Activated T-cell treated with anti-CD3 and anti-CD28 coated beads, Interleukin-2, amount 50 U/mL, for 72 hours (primary cell): ENCODE measurements around the gene FMN1. TPM values are rescaled to one million over a fixed set of nuclear protein-coding genes. Genes with fewer than 3 reads are reported as not detected.
A peak's percentile ranks its signal among the peaks of the same experiment; 100 is the strongest.
"Not testable (repeated sequence)": the region's sequence is repeated elsewhere in the genome, so short reads cannot be mapped to it uniquely, and the experiment has no call there.

Experiments used
- ATAC-seq, 2 donors: fragments of 150-1000 bp; cut with Tn5 transposase; replicated peaks in 1 of 2; 2 replicates each; pipeline ENCODE4 v1.10.0; 2021; ENCODE audit warnings: moderate library complexity in 2 of 2, mild to moderate bottlenecking in 1 of 2
- DNase-seq, 2 donors: peaks; one replicate each; pipeline ENCODE4 v3.0.0; 2021 to 2022; ENCODE audit warnings: mixed read lengths in 1 of 2
- H3K27ac Mint-ChIP-seq: one replicate; pipeline ENCODE4 v1.8.0; 2022; ENCODE audit warnings: mild to moderate bottlenecking, moderate library complexity, mixed read lengths
- H3K27me3 Mint-ChIP-seq: one replicate; pipeline ENCODE4 v1.8.0; 2022; ENCODE audit warnings: low read depth, mixed read lengths
- H3K36me3 Mint-ChIP-seq, 2 donors: one replicate each; pipeline ENCODE4 v1.8.0; 2022; ENCODE audit warnings: mixed read lengths in 2 of 2, mild to moderate bottlenecking in 1 of 2; ENCODE audit not compliant: insufficient read depth in 2 of 2
- H3K4me1 Mint-ChIP-seq: one replicate; pipeline ENCODE4 v1.8.0; 2022; ENCODE audit warnings: low read depth, mixed read lengths
- H3K4me3 Mint-ChIP-seq, 2 donors: one replicate each; pipeline ENCODE4 v1.8.0; 2022; ENCODE audit warnings: mild to moderate bottlenecking in 2 of 2, mixed read lengths in 2 of 2, moderate library complexity in 2 of 2
- H3K9me3 Mint-ChIP-seq, 2 donors: one replicate each; pipeline ENCODE4 v1.8.0; 2022; ENCODE audit warnings: mixed read lengths in 2 of 2
- total RNA-seq, 2 donors: library from RNA; stranded (reverse); gene quantifications; one replicate each; pipeline ENCODE4 v1.2.3, GENCODE V29; 2022

The FMN1 gene
- total RNA-seq, 2 donors from 2014 or later: 0.74 to 1.1 TPM

DNA sequence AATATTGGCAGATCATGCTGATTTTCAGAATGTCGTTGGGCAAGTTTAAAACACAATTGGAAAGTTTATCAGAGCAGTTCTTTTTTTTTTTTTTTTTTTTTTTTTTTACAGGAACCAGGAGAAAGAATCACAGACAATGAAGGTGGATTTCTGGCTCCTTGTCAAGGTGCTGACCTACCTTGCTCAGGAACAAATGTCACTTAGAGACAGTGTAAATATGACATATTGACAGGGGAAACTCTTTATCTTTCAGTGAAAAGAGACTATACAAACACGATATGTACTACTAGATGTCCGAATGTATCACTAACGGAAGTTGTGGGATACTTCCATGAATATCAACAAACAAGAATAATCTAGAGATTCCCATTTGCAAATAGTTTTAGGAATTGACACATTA is 237.3 kb downstream of the FMN1 start:
- H3K4me1 Mint-ChIP-seq: no peaks in the 10 kb centered on the region
- H3K9me3 Mint-ChIP-seq: no peaks in the 10 kb centered on the region
- no peak overlapping the region for H3K4me3 Mint-ChIP-seq
- no peaks in the 10 kb centered on the region for H3K27me3 Mint-ChIP-seq
- ATAC-seq (no peak), DNase-seq (no peak)
- peaks cover 0 to 2% of the 10 kb centered on the region in 2 donors for H3K36me3 Mint-ChIP-seq
- H3K27ac Mint-ChIP-seq: no peak overlapping the region

DNA sequence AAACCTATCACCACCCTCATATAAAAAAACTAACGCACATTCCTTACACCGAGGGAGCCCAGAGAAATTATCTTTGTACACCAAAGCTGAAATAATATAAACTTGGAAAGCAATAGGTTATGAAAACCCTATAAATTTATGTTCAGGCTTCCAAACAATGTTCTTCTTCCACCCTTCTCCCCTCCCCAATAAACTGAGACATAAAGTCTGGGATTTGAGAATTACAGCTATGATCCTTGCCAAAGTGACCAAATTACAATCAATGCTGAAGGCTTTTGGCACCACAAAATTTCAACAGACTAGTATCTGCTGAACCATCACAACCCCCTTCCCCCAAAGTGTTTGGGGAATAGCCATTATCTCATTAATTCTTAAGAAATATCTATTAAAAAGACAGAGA is 237.8 kb downstream of the FMN1 start:
- ATAC-seq: no peak
- Mint-ChIP-seq H3K27me3 (no peaks in the 10 kb centered on the region), H3K4me3 (no peak overlapping the region), H3K4me1 (no peaks in the 10 kb centered on the region), H3K27ac (no peak overlapping the region), H3K9me3 (no peaks in the 10 kb centered on the region), H3K36me3 (peaks cover 0 to under 1% of the 10 kb centered on the region in 2 donors)
- no peak for DNase-seq

DNA sequence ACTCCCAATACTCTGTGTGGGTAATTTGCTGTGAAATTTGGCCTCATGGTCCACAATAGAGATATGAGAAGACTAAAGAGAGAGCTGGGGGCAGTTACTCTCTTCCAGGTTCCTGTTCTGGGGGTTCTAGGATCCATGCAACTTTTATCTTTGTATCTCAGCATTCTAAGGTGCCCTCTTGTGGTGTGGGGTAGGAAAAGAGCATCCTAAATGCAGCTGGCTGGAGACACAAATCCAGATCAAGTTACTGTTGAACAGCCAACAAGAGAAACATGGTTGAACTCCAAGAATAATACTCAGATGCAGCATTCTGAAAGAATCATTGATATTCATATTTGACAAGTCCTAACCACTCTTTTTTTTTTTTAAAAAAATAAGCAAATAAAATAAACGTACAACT is 238.5 kb downstream of the FMN1 start:
- no peak overlapping the region for H3K4me3 Mint-ChIP-seq
- H3K36me3 Mint-ChIP-seq: no peaks in the 10 kb centered on the region
- ATAC-seq: no peak
- no peak overlapping the region for H3K27ac Mint-ChIP-seq
- H3K9me3 Mint-ChIP-seq: no peaks in the 10 kb centered on the region
- no peaks in the 10 kb centered on the region for H3K4me1 Mint-ChIP-seq
- no peak for DNase-seq
- no peaks in the 10 kb centered on the region for H3K27me3 Mint-ChIP-seq

DNA sequence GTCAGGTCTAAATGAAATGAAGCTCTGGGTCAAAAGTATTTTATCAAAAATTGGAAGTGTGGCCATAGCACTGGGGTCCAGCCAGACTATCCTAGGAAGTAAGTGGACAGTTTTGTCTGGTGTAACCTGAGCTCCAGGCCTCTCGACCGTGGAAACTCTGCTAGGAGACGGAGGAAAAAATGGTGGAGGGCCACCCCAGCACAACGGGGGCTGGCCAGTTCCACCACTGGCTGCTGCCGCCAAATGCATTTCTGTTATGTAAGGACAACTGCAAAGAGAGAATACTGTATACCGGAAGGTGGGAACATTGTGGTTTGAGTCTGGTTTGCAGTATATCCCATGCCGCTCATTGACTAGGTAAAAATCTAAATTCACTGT is 241.0 kb downstream of the FMN1 start:
- no peaks in the 10 kb centered on the region for H3K9me3 Mint-ChIP-seq
- ATAC-seq: no peak
- H3K36me3 Mint-ChIP-seq: no peaks in the 10 kb centered on the region
- no peaks in the 10 kb centered on the region for H3K27me3 Mint-ChIP-seq
- H3K4me3 Mint-ChIP-seq: no peak overlapping the region
- H3K4me1 Mint-ChIP-seq: no peaks in the 10 kb centered on the region
- no peak overlapping the region for H3K27ac Mint-ChIP-seq
- DNase-seq: no peak

DNA sequence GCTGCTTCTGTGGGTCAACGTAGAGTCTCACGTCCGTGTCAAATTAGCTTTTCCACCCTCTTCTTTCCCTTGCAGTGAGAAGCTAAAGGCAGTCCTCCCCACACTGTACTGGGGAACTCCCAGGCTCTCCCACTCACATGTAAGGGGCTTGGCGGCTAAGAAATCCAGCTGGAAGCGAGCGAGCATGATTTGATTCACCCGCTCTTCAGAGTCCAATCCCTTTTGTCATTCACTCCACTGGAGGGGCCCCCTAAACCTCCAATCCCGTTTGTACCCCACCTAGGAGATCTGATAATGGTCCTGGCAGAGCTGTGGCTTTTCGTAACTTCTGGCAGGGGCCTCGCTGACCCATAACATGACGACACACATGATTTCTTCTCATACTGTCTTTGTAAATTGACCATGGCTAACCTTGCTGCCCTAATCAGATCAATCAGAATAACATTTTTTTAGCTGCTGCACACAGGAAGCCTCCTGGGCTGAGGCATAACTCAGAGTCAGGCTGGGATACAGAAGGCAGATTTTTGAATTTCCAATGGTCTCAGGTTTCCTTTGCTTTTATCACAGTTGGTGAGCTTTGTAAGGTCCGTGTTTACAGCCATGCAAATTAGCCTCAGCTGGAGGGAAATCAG is 241.5 kb downstream of the FMN1 start:
- ATAC-seq (no peak), DNase-seq (no peak)
- no peaks in the 10 kb centered on the region for H3K9me3 Mint-ChIP-seq
- H3K36me3 Mint-ChIP-seq: no peaks in the 10 kb centered on the region
- no peaks in the 10 kb centered on the region for H3K27me3 Mint-ChIP-seq
- no peaks in the 10 kb centered on the region for H3K4me1 Mint-ChIP-seq
- H3K4me3 Mint-ChIP-seq: no peak overlapping the region
- H3K27ac Mint-ChIP-seq: no peak overlapping the region

DNA sequence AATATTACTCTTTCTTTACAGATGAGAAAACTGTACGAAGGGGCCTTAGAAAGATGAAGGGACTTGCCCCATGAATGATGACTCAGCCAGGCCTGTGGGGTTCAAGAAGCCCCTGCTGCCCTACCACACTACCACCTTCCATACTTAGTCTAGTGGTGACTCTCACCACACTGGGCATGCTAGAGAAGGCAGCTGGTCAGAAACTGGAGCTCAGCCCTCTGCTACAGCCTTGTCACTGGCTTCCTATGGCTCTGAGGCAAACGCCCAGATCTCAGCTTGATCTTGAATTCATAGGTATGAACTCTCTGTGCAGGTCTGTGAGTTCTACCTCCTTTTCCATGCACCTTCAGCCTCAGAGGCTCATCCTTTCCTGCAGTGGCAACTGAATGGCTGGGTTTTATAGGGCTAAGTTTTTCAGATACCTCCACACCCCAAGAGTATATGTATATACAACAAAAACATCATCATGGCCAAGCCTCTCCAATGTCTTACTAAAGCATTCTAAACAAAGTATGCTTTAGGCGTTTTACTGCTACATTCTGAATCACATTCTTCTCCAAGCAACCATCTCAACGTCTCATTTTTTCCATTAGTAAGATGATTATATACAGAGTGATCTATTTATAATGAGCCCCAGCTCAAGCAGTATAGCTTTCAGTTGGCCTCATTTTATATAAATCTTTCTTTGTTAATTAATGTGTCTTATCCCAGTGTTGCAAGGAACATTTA is 242.6 kb downstream of the FMN1 start:
- Mint-ChIP-seq H3K27ac (peak overlapping the region; percentile 50), H3K9me3 (no peaks in the 10 kb centered on the region), H3K36me3 (no peaks in the 10 kb centered on the region), H3K27me3 (no peaks in the 10 kb centered on the region), H3K4me1 (no peaks in the 10 kb centered on the region), H3K4me3 (no peak overlapping the region)
- DNase-seq (no peak), ATAC-seq (no peak)

DNA sequence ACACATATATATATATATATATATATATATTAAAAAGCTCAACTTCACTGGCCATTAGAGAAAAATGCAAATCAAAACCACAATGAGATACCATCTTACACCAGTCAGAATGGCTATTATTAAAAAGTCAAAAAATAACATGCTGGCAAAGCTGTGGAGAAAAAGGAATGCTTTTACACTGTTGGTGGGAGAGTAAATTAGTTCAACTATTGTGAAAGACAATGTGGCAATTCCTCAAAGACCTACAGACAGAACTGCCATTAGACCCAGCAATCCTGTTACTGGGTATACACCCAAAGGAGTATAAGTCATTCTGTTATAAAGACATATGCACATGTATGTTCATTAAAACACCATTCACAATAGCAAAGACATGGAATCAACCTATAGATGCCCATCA is 244.5 kb downstream of the FMN1 start:
- DNase-seq, H3K4me3 Mint-ChIP-seq, ATAC-seq, H3K27me3 Mint-ChIP-seq, H3K4me1 Mint-ChIP-seq, H3K36me3 Mint-ChIP-seq, H3K9me3 Mint-ChIP-seq, H3K27ac Mint-ChIP-seq: not testable (repeated sequence)

DNA sequence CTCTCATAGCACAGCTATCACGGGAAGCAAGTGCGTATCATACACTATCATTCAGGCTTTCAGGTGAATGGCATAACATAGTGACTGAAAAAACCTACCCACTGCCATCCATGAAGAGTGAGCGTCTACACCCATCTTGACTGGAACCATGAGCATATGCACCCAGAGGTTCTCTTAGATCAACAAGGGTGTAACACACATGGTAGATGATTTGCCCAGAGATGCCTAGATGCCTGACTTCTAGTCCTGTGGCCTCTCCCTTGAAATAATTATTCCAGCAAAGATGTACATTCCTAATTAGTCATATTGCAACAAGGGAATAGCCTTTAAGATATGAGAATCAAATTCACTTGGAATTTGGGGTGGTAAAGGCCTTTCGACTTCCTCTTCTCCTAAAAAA is 248.3 kb downstream of the FMN1 start:
- DNase-seq (no peak), ATAC-seq (no peak)
- Mint-ChIP-seq H3K4me1 (no peaks in the 10 kb centered on the region), H3K9me3 (no peaks in the 10 kb centered on the region), H3K4me3 (no peak overlapping the region), H3K27ac (no peak overlapping the region), H3K27me3 (no peaks in the 10 kb centered on the region), H3K36me3 (no peaks in the 10 kb centered on the region)

DNA sequence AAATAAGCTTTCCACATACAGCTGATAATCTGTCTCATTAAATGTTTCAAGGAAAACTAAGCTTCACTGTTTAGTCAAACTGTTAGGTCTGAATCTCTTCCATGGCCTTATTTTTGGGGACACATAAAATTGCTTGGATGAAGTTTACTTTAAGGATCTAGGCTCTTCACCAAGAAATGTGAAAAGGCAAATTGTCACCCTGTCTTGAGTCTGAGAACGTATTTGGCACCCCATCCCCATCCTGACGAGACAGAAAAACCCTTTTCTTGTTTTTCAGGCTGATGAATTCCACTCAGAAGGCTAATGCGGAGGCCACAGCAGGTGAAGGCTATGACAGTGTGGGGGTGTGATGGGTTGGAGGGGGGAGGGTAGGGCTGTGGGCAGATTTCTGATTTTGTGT is 250.1 kb downstream of the FMN1 start:
- DNase-seq (no peak), ATAC-seq (no peak)
- H3K9me3 Mint-ChIP-seq: no peaks in the 10 kb centered on the region
- no peak overlapping the region for H3K4me3 Mint-ChIP-seq
- no peaks in the 10 kb centered on the region for H3K27me3 Mint-ChIP-seq
- H3K27ac Mint-ChIP-seq: no peak overlapping the region
- H3K4me1 Mint-ChIP-seq: no peaks in the 10 kb centered on the region
- H3K36me3 Mint-ChIP-seq: no peaks in the 10 kb centered on the region

DNA sequence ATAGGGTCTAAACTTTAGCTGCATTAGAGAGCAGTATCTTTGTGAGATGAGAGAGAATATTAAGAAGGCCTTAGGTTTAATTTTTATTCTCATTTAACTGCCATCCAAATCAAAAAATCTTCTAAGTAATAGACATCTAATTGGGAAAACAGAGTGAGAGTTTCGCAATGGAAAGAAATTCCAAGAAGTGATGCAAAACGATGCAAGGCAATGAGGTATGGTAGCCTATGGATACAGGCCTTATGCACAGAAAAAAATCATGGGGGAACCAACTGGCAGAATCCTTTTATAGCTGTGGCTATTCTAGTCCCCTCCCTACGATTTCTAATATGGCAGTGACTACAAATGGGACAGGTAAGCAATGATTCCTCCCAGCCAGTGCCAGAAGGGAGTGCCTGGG is 250.8 kb downstream of the FMN1 start:
- Mint-ChIP-seq H3K4me3 (no peak overlapping the region), H3K4me1 (no peaks in the 10 kb centered on the region), H3K27ac (no peak overlapping the region), H3K36me3 (no peaks in the 10 kb centered on the region), H3K9me3 (no peaks in the 10 kb centered on the region), H3K27me3 (no peaks in the 10 kb centered on the region)
- DNase-seq (no peak), ATAC-seq (no peak)

DNA sequence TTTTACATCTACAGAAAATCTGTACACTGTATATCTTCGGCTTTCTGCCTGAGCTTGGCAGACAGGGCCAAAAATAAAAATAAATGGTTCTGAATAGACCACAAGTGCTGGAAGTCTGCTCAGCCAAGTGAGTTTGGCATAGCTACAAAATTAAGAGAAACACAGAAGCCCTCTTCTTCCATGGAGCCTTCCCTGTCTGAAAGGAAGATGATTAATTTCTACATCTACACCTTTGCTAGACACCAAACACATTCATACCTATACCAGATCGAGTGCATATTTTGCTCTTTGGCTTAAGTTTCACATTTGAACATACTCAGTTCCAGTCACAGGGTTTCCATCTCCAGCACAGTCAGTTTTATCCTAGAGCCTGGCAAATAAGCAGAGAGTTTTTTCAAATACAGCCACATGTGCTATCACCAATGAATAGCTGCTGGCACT is 252.1 kb downstream of the FMN1 start:
- peak overlapping the region; percentile 31 for H3K27ac Mint-ChIP-seq
- H3K27me3 Mint-ChIP-seq: no peaks in the 10 kb centered on the region
- no peak for DNase-seq
- no peak overlapping the region for H3K4me3 Mint-ChIP-seq
- no peaks in the 10 kb centered on the region for H3K9me3 Mint-ChIP-seq
- no peaks in the 10 kb centered on the region for H3K4me1 Mint-ChIP-seq
- H3K36me3 Mint-ChIP-seq: no peaks in the 10 kb centered on the region
- peak; percentile 29 to 66 for ATAC-seq

DNA sequence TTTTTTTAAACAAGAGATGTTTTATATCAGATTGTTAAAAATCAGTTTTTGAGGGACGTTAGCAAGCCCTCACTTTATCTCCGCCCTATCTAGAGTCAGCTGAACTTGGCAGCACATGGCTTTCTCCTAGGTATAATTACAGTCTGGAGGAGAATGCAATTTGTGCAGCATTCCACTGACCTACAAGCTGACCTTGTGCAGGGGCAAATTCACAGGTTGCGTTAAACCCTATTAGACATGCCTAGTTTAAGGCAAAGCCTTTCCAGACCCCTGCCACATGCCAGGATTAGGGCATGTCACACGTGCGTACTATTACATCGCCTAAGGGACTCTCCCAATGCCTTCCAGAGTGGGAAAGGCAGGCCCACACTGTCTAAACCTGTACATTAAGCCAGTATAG is 252.7 kb downstream of the FMN1 start:
- H3K9me3 Mint-ChIP-seq: no peaks in the 10 kb centered on the region
- ATAC-seq (no peak), DNase-seq (no peak)
- H3K4me3 Mint-ChIP-seq: no peak overlapping the region
- H3K27me3 Mint-ChIP-seq: no peaks in the 10 kb centered on the region
- no peaks in the 10 kb centered on the region for H3K4me1 Mint-ChIP-seq
- H3K27ac Mint-ChIP-seq: no peak overlapping the region
- no peaks in the 10 kb centered on the region for H3K36me3 Mint-ChIP-seq

DNA sequence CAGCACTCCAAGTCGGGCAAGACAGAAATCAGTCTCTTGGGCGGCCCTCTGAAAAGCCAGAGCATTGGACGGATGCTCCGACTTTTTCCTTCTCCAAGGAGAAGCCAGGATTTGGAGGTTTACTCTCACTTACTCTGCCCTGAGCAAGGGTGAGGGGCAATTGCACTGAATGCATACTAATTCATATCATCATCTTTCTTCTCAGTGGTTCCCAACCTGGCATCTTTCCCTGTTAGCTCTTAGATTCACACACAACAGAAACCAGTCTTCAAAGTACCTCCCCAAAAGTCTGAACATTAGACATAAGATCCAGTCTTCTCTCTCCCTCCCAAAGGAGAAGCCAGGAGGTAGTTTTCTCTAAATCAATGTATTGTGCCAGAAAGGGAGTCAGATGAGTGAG is 257.5 kb downstream of the FMN1 start:
- H3K4me3 Mint-ChIP-seq: no peak overlapping the region
- DNase-seq: no peak
- peaks cover 7% of the 10 kb centered on the region for H3K27me3 Mint-ChIP-seq
- H3K27ac Mint-ChIP-seq: no peak overlapping the region
- ATAC-seq: no peak
- no peaks in the 10 kb centered on the region for H3K4me1 Mint-ChIP-seq
- peaks cover 0 to 4% of the 10 kb centered on the region in 2 donors for H3K9me3 Mint-ChIP-seq
- H3K36me3 Mint-ChIP-seq: peaks cover 3 to 4% of the 10 kb centered on the region in 2 donors
